Aorta (tissue), 5 donors: ENCODE results near the gene GJC2. TPM values are rescaled to one million over a fixed set of nuclear protein-coding genes. Genes with fewer than 3 reads are reported as not detected.

Experiments used
- ATAC-seq: fragments of 200-7000 bp; cut with Tn5 transposase; one replicate; pipeline ENCODE4 v1.9.1; 2022; ENCODE audit warnings: moderate library complexity; ENCODE audit not compliant: low FRiP score
- DNase-seq, 2 donors: peaks; one replicate each; pipeline ENCODE4 v3.0.0-alpha.2; 2020
- H3K27ac ChIP-seq, 2 donors: one replicate each; pipeline ENCODE4 v1.5.1; 2013; ENCODE audit warnings: low read length in 2 of 2, mild to moderate bottlenecking in 2 of 2, moderate library complexity in 2 of 2, control low read depth in 1 of 2, inconsistent platforms in 1 of 2, low read depth in 1 of 2
- H3K27me3 ChIP-seq, 2 donors: one replicate each; pipeline ENCODE4 v1.6.1; 2013; ENCODE audit warnings: control low read depth in 1 of 2, low read length in 1 of 2, mild to moderate bottlenecking in 1 of 2, moderate library complexity in 1 of 2; ENCODE audit not compliant: insufficient read depth in 2 of 2, control insufficient read depth in 1 of 2
- H3K36me3 ChIP-seq, 2 donors: one replicate each; pipeline ENCODE4 v1.6.1; 2013; ENCODE audit warnings: control low read depth in 1 of 2, low read length in 1 of 2, mild to moderate bottlenecking in 1 of 2; ENCODE audit not compliant: insufficient read depth in 2 of 2, control insufficient read depth in 1 of 2
- H3K4me1 ChIP-seq, 2 donors: one replicate each; pipeline ENCODE4 v1.6.1; 2013; ENCODE audit warnings: low read length in 2 of 2, control low read depth in 1 of 2, mild to moderate bottlenecking in 1 of 2, moderate library complexity in 1 of 2; ENCODE audit not compliant: insufficient read depth in 2 of 2, control insufficient read depth in 1 of 2
- H3K4me3 ChIP-seq, 2 donors: one replicate each; pipeline ENCODE4 v1.5.1; 2013; ENCODE audit warnings: low read length in 2 of 2, control low read depth in 1 of 2, mild to moderate bottlenecking in 1 of 2
- H3K9me3 ChIP-seq: one replicate; pipeline ENCODE4 v1.6.1; 2013; ENCODE audit warnings: mild to moderate bottlenecking, low read length; ENCODE audit not compliant: control insufficient read depth
- WGBS, 2 donors: extraction: QIAGEN DNeasy Blood & Tissue Kit; methylation state at CpG; one replicate each; pipeline ENCODE4 v1.1.7; 2013; 5-methylcytosine and 5-hydroxymethylcytosine counted together
- intact Hi-C, 2 donors: fragments of 100-400 bp; cut with DNase I; formaldehyde crosslinking; loops; one replicate each; pipeline versions ENCODE4 v1.14.2 to v1.15.0; 2022
- polyA plus RNA-seq, 2 donors: library from polyadenylated mRNA; stranded (reverse); fragments of 200-250 nt; gene quantifications; one replicate each; pipeline ENCODE4 v1.2.3, GENCODE V29; 2013
- total RNA-seq, 2 donors: library from RNA; stranded (reverse); fragmentation: NEBNext Ultra II Directional; extraction: Animal tissue kit (Norgen Biotek cat#: 25700); gene quantifications; one replicate each; pipeline ENCODE4 v1.2.1, GENCODE V29; 2021
- donor health status: healthy with polysubstance abuse.
- donor health status: Bipolar disorder and iron deficiency.
- donor health status: DM: no; HTN: no; CAD: no.
- donor health status: DM: no; HTN: no; CAD: no.
- donor health status: DM: yes; HTN: yes; CAD: no.

The GJC2 gene
- total and polyA plus RNA-seq, 4 donors, result 0.50 to 4.5 (median 2.6) TPM

DNA sequence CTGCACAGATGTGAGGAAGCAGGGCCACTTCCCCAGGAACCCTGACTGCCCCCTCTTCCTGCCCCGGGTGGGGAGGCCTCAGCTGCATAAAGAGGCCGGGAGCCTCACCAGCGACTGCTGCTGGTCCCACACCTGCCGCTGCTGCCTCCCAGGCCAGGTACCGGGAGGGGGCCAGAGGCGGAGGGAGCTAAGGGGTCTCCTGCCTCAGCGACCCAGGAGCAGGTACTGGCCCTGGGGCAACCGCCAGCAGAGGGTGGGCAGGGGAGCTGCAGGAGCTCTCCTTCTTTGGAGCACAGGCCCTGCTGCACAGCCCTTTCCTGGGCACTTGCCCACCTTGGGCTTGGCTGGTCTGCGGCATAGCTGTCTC is 6.8 kb downstream of the GJC2 start:
- Histone ChIP-seq H3K36me3 (no peaks in the 10 kb centered on the region), H3K27me3 (no peaks in the 10 kb centered on the region), H3K9me3 (no peaks in the 10 kb centered on the region), H3K27ac (no peak overlapping the region), H3K4me3 (no peak overlapping the region), H3K4me1 (no peaks in the 10 kb centered on the region)
- DNase-seq (peak; percentile 43 to 70), ATAC-seq (no peak)
- 83% methylated on average over 8 to 9 of the region's 9 CpGs for WGBS, 2 donors
- intact Hi-C loops, result no loop called here

DNA sequence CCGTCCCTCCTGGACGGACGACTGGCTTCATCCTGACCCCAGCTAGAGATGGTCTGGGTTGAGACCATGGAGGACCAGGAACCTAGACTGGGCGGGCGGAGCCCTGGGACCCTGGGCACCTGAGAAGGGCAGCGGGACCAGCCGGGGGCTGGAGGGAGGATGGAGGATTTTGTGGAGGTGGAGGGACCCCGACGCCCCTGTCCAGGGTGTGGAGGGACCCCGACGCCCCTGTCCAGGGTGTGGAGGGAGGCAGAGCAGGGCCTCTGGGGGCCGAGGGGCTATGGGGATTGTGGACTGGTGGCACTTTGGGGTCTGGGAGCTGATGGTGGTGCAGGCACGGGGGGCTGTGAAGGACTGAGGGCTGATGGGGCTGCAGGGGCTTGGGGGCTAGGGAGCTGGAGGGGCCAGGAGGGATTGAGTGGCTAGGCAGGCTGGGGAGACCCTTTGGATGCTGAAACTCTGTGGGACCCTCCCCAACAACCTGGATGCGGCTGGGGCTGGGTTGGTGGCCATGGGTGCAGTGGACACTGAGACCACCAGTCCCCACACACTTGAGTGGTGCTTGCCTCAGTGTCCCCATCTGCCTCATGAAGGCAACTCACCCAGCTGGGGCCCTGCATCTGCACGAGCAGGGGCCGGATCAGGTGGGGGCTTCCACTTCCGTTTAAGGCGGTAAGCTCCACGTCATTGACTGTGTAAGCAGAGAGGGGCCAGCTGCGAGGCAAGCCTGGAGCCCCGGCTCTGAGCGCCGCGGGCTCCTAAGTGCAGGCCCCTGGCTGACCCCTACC is 7.4 kb downstream of the GJC2 start:
- H3K4me1 ChIP-seq, result no peaks in the 10 kb centered on the region
- no peaks in the 10 kb centered on the region for H3K9me3 ChIP-seq
- H3K4me3 ChIP-seq, result no peak overlapping the region
- intact Hi-C loops, result no loop called here
- H3K36me3 ChIP-seq, result no peaks in the 10 kb centered on the region
- 83 to 86% methylated on average over 24 of the region's 24 CpGs for WGBS, 2 donors
- DNase-seq, result peak; percentile 36 to 71
- ATAC-seq, result no peak
- no peaks in the 10 kb centered on the region for H3K27me3 ChIP-seq
- no peak overlapping the region for H3K27ac ChIP-seq

DNA sequence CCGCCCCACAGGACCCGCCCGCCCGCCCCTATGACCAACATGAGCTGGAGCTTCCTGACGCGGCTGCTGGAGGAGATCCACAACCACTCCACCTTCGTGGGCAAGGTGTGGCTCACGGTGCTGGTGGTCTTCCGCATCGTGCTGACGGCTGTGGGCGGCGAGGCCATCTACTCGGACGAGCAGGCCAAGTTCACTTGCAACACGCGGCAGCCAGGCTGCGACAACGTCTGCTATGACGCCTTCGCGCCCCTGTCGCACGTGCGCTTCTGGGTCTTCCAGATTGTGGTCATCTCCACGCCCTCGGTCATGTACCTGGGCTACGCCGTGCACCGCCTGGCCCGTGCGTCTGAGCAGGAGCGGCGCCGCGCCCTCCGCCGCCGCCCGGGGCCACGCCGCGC is 8.0 kb downstream of the GJC2 start:
- H3K27me3 ChIP-seq, result no peaks in the 10 kb centered on the region
- H3K4me1 ChIP-seq, result no peaks in the 10 kb centered on the region
- H3K9me3 ChIP-seq, result no peaks in the 10 kb centered on the region
- no peak for ATAC-seq
- H3K27ac ChIP-seq, result no peak overlapping the region
- whole genome bisulfite sequencing, 2 donors, result 59 to 60% methylated on average over 38 to 43 of the region's 43 CpGs
- peak; percentile 43 to 74 for DNase-seq
- H3K4me3 ChIP-seq, result no peak overlapping the region
- no peaks in the 10 kb centered on the region for H3K36me3 ChIP-seq
- intact Hi-C loops, result no loop called here

DNA sequence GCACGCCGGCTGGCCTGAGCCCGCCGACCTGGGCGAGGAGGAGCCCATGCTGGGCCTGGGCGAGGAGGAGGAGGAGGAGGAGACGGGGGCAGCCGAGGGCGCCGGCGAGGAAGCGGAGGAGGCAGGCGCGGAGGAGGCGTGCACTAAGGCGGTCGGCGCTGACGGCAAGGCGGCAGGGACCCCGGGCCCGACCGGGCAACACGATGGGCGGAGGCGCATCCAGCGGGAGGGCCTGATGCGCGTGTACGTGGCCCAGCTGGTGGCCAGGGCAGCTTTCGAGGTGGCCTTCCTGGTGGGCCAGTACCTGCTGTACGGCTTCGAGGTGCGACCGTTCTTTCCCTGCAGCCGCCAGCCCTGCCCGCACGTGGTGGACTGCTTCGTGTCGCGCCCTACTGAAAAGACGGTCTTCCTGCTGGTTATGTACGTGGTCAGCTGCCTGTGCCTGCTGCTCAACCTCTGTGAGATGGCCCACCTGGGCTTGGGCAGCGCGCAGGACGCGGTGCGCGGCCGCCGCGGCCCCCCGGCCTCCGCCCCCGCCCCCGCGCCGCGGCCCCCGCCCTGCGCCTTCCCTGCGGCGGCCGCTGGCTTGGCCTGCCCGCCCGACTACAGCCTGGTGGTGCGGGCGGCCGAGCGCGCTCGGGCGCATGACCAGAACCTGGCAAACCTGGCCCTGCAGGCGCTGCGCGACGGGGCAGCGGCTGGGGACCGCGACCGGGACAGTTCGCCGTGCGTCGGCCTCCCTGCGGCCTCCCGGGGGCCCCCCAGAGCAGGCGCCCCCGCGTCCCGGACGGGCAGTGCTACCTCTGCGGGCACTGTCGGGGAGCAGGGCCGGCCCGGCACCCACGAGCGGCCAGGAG is 8.6 kb downstream of the GJC2 start:
- Histone ChIP-seq H3K9me3 (no peaks in the 10 kb centered on the region), H3K27ac (no peak overlapping the region), H3K4me1 (no peaks in the 10 kb centered on the region), H3K27me3 (no peaks in the 10 kb centered on the region), H3K36me3 (no peaks in the 10 kb centered on the region), H3K4me3 (no peak overlapping the region)
- no peak for ATAC-seq
- peak; percentile 43 to 72 for DNase-seq
- WGBS, 2 donors, result 13 to 19% methylated on average over 58 to 98 of the region's 98 CpGs
- intact Hi-C loops, result no loop called here

DNA sequence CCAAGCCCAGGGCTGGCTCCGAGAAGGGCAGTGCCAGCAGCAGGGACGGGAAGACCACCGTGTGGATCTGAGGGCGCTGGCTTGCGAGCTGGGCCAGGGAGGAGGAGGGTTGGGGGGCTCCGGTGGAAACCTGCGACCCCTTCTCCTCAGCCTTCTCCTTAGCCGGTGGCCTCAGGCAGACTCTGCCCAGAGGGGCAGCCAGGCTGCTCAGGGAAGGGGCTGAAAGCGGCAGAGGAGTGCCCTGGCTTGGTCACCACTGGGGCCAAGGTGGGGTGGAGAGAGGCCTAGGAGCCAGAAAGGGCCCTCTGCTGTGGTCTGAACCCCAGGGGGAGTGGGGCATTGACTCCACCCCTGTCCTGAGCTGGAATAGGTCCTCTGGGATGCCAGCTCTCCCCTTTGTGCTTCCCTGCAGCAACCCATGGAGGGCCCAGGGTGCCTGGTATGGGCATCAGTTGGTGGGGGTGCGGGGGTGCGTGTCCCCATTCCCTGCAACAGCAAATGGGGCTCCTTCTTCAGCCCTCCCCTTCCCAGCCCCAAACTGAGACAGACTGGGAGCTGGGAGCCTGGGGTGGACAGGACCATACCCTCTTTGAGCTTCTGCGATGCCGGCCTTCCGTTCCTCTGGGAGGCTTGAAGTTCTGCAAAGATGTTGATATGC is 9.4 kb downstream of the GJC2 start:
- Histone ChIP-seq H3K9me3 (no peaks in the 10 kb centered on the region), H3K4me3 (no peak overlapping the region), H3K27me3 (no peaks in the 10 kb centered on the region), H3K4me1 (no peaks in the 10 kb centered on the region), H3K36me3 (no peaks in the 10 kb centered on the region), H3K27ac (no peak overlapping the region)
- DNase-seq (peak; percentile 40 to 68), ATAC-seq (no peak)
- 75 to 78% methylated on average over 14 of the region's 14 CpGs for WGBS, 2 donors
- intact Hi-C loops, result no loop called here

DNA sequence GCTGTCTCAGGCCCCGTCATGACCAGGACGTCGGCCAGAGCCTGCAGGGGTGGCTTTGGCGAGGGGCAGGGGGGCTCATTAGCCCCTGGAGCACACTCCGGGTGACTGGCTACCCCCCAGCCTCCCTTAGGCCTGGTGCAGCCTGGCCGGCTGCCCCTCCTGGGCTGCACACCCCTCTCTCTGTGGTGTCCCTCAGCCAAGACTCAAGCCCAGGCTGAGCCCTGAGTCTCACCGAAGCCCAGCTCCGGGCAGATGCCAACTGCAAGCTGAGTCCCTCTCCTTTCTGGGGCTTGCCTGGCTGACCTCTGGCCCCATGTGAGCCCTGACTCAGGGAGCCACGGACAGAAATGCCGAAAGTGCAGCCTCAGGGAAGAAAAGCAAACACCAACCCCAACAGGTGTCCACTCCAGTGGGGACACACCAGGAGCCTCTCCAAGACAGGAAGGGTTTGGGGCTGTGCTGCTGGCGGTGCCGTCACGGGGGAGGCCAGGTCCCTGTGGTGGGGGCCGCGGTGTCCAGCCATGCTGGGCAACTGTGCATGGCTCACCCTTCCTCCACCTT is 10.6 kb downstream of the GJC2 start:
- no peak overlapping the region for H3K27ac ChIP-seq
- no peaks in the 10 kb centered on the region for H3K9me3 ChIP-seq
- intact Hi-C loops, result loop anchor here in 1 of 2 donors (10.0 kb wide), 1 partner anchor 375 kb away; no protein-coding TSS in a partner anchor
- no peaks in the 10 kb centered on the region for H3K27me3 ChIP-seq
- DNase-seq (peak; percentile 42 to 53), ATAC-seq (no peak)
- H3K36me3 ChIP-seq, result no peaks in the 10 kb centered on the region
- WGBS, 2 donors, result 81% methylated on average over 13 to 15 of the region's 15 CpGs
- H3K4me1 ChIP-seq, result no peaks in the 10 kb centered on the region
- no peak overlapping the region for H3K4me3 ChIP-seq

DNA sequence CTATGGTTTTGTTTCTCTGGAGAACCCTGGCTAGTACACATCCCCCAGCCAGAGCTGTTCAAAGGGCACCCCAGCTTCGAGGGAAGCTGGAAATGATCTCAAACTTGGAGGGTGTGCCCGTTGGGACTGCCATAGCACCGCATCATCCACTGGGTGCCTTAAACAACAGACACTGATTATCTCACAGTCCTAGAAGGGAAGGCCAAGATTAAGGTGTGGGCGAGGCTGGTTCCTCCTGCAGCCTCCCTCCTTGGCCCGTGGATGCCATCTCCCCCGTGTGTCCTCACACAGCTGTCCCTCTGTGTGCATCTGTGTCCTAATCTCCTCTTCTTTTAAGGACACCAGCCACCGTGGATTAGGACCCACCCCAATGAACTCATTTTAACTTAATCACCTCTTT is 11.6 kb downstream of the GJC2 start:
- no peak for ATAC-seq
- Histone ChIP-seq H3K27ac (no peak overlapping the region), H3K36me3 (no peaks in the 10 kb centered on the region), H3K4me1 (no peaks in the 10 kb centered on the region), H3K27me3 (no peaks in the 10 kb centered on the region), H3K4me3 (no peak overlapping the region), H3K9me3 (no peaks in the 10 kb centered on the region)
- WGBS, 2 donors, result 53 to 58% methylated on average over 6 to 7 of the region's 7 CpGs
- no peak for DNase-seq
- intact Hi-C loops, result loop anchor here in 1 of 2 donors (10.0 kb wide), 1 partner anchor 377 kb away; no protein-coding TSS in a partner anchor

DNA sequence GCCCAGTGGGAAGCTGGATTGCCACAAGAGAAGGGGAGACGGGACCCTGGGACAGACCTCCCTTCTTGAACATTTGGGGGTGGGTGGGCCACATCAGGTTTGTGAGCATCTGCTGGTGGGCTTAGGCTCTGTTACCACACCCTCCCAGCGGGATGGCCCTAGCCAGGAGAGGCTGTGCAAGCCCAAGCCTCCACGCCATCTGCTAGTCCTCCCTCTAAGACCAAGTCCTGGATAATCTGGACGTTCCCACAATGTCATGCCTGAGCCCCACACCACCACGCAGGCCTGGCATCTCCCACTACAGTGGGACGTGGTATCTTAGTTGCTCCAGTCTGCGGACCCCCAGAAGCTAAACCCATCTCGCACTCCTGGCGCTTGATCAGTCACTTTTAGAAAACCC is 12.1 kb downstream of the GJC2 start:
- intact Hi-C loops, result loop anchor here in 1 of 2 donors (10.0 kb wide), 1 partner anchor 377 kb away; no protein-coding TSS in a partner anchor
- 78% methylated on average over 9 of the region's 9 CpGs for WGBS, 2 donors
- DNase-seq (no peak), ATAC-seq (no peak)
- Histone ChIP-seq H3K9me3 (no peaks in the 10 kb centered on the region), H3K27me3 (no peaks in the 10 kb centered on the region), H3K4me1 (no peaks in the 10 kb centered on the region), H3K27ac (no peak overlapping the region), H3K4me3 (no peak overlapping the region), H3K36me3 (no peaks in the 10 kb centered on the region)
